HUES6 (cell line): Measurements from ENCODE around the gene LAMA2.

Source experiments
- H3K27ac ChIP-seq: 2 replicates; pipeline ENCODE4 v1.7.0; 2013; ENCODE audit warnings: low read depth, mild to moderate bottlenecking, low read length, inconsistent platforms
- H3K27me3 ChIP-seq: 2 replicates; pipeline ENCODE4 v1.6.1; 2013; ENCODE audit warnings: low read length; ENCODE audit not compliant: control insufficient read depth, insufficient read depth
- H3K36me3 ChIP-seq: 2 replicates; pipeline ENCODE4 v1.6.1; 2013; ENCODE audit warnings: low read length; ENCODE audit not compliant: control insufficient read depth, insufficient read depth
- H3K4me1 ChIP-seq: 2 replicates; pipeline ENCODE4 v1.6.1; 2013; ENCODE audit warnings: low read length; ENCODE audit not compliant: control insufficient read depth, insufficient read depth
- H3K4me3 ChIP-seq: 2 replicates; pipeline ENCODE4 v1.5.1; 2013; ENCODE audit warnings: low read depth, low read length
- H3K9ac ChIP-seq: one replicate; pipeline ENCODE4 v1.6.1; 2013; ENCODE audit warnings: mild to moderate bottlenecking, low read length
- H3K9me3 ChIP-seq: 2 replicates; pipeline ENCODE4 v1.6.1; 2013; ENCODE audit warnings: low read depth, low read length; ENCODE audit not compliant: control insufficient read depth, insufficient read depth

LAMA2 gene

GRCh38 chr6:129402244-129402643 is 519.3 kb downstream of the LAMA2 start:
- no peak overlapping the region for H3K27ac ChIP-seq
- H3K36me3 ChIP-seq = no peaks in the 10 kb centered on the region
- H3K4me1 ChIP-seq = no peaks in the 10 kb centered on the region
- no peaks in the 10 kb centered on the region for H3K27me3 ChIP-seq
- H3K4me3 ChIP-seq = no peak overlapping the region
- no peaks in the 10 kb centered on the region for H3K9me3 ChIP-seq
- no peak overlapping the region for H3K9ac ChIP-seq

- Histone ChIP-seq H3K27ac (no peak overlapping the region), H3K36me3 (no peaks in the 10 kb centered on the region), H3K9me3 (no peaks in the 10 kb centered on the region), H3K4me3 (no peak overlapping the region), H3K27me3 (no peaks in the 10 kb centered on the region), H3K9ac (no peak overlapping the region), H3K4me1 (no peaks in the 10 kb centered on the region)
Observed at GRCh38 chr6:129411092-129411491, 528.2 kb downstream of the LAMA2 start.

GRCh38 chr6:129416337-129416990 is 533.5 kb downstream of the LAMA2 start:
- no peaks in the 10 kb centered on the region for H3K9me3 ChIP-seq
- no peak overlapping the region for H3K27ac ChIP-seq
- no peaks in the 10 kb centered on the region for H3K4me1 ChIP-seq
- no peak overlapping the region for H3K9ac ChIP-seq
- H3K4me3 ChIP-seq = no peak overlapping the region
- no peaks in the 10 kb centered on the region for H3K27me3 ChIP-seq
- no peaks in the 10 kb centered on the region for H3K36me3 ChIP-seq

GRCh38 chr6:129417416-129418086 is 534.6 kb downstream of the LAMA2 start:
- Histone ChIP-seq H3K9ac (no peak overlapping the region), H3K4me3 (no peak overlapping the region), H3K36me3 (no peaks in the 10 kb centered on the region)

GRCh38 chr6:129419324-129419723 is 536.4 kb downstream of the LAMA2 start:
- no peaks in the 10 kb centered on the region for H3K27me3 ChIP-seq
- no peaks in the 10 kb centered on the region for H3K36me3 ChIP-seq
- no peak overlapping the region for H3K9ac ChIP-seq
- H3K9me3 ChIP-seq = no peaks in the 10 kb centered on the region
- no peak overlapping the region for H3K27ac ChIP-seq
- no peaks in the 10 kb centered on the region for H3K4me1 ChIP-seq
- no peak overlapping the region for H3K4me3 ChIP-seq

More at GRCh38 chr6:129417416-129418086, 534.6 kb downstream of the LAMA2 start:
- Histone ChIP-seq H3K27me3 (no peaks in the 10 kb centered on the region), H3K4me1 (no peaks in the 10 kb centered on the region), H3K9me3 (no peaks in the 10 kb centered on the region), H3K27ac (no peak overlapping the region)

GRCh38 chr6:129426343-129426742 is 543.4 kb downstream of the LAMA2 start:
- Histone ChIP-seq H3K4me1 (no peaks in the 10 kb centered on the region), H3K4me3 (no peak overlapping the region), H3K9me3 (no peaks in the 10 kb centered on the region), H3K36me3 (no peaks in the 10 kb centered on the region), H3K9ac (no peak overlapping the region), H3K27me3 (no peaks in the 10 kb centered on the region), H3K27ac (no peak overlapping the region)

- H3K9ac ChIP-seq = no peak overlapping the region
- H3K4me3 ChIP-seq = no peak overlapping the region
- no peaks in the 10 kb centered on the region for H3K9me3 ChIP-seq
- H3K36me3 ChIP-seq = no peaks in the 10 kb centered on the region
- H3K27me3 ChIP-seq = no peaks in the 10 kb centered on the region
- H3K4me1 ChIP-seq = no peaks in the 10 kb centered on the region
- no peak overlapping the region for H3K27ac ChIP-seq
Observed at GRCh38 chr6:129429956-129430355, 547.0 kb downstream of the LAMA2 start.

GRCh38 chr6:129432738-129433137 is 549.8 kb downstream of the LAMA2 start:
- no peaks in the 10 kb centered on the region for H3K36me3 ChIP-seq
- H3K9ac ChIP-seq = no peak overlapping the region
- H3K9me3 ChIP-seq = no peaks in the 10 kb centered on the region
- H3K27me3 ChIP-seq = no peaks in the 10 kb centered on the region
- no peak overlapping the region for H3K4me3 ChIP-seq
- H3K27ac ChIP-seq = no peak overlapping the region
- H3K4me1 ChIP-seq = no peaks in the 10 kb centered on the region

- Histone ChIP-seq H3K9me3 (no peaks in the 10 kb centered on the region), H3K27ac (no peak overlapping the region), H3K27me3 (no peaks in the 10 kb centered on the region)
Observed at GRCh38 chr6:129434091-129434490, 551.2 kb downstream of the LAMA2 start.

GRCh38 chr6:129440691-129441090 is 557.8 kb downstream of the LAMA2 start:
- Histone ChIP-seq H3K4me1 (peaks cover 11% of the 10 kb centered on the region), H3K36me3 (no peaks in the 10 kb centered on the region), H3K4me3 (no peak overlapping the region), H3K27me3 (no peaks in the 10 kb centered on the region), H3K9me3 (no peaks in the 10 kb centered on the region), H3K9ac (no peak overlapping the region), H3K27ac (no peak overlapping the region)

More at GRCh38 chr6:129434091-129434490, 551.2 kb downstream of the LAMA2 start:
- no peak overlapping the region for H3K4me3 ChIP-seq
- H3K9ac ChIP-seq = no peak overlapping the region
- no peaks in the 10 kb centered on the region for H3K36me3 ChIP-seq
- no peaks in the 10 kb centered on the region for H3K4me1 ChIP-seq

GRCh38 chr6:129444683-129445082 is 561.7 kb downstream of the LAMA2 start:
- Histone ChIP-seq H3K4me1 (peaks cover 24% of the 10 kb centered on the region), H3K27ac (no peak overlapping the region), H3K36me3 (no peaks in the 10 kb centered on the region), H3K27me3 (no peaks in the 10 kb centered on the region), H3K9ac (no peak overlapping the region), H3K9me3 (no peaks in the 10 kb centered on the region), H3K4me3 (no peak overlapping the region)
